IPS DF 6.9 (cell line): ENCODE measurements around the gene THRB.

Experiments used
- DNase-seq: peaks from one replicate; pipeline ENCODE4 v3.0.0-alpha.2; 2013; ENCODE audit warnings: low read depth, low spot score
- H3K27ac ChIP-seq: one replicate; pipeline ENCODE4 v1.5.1; 2013; ENCODE audit warnings: low read length, control low read depth
- H3K27me3 ChIP-seq: 2 replicates; pipeline ENCODE4 v1.6.1; 2013; ENCODE audit warnings: mild to moderate bottlenecking, low read length; ENCODE audit not compliant: control insufficient read depth, insufficient read depth
- H3K36me3 ChIP-seq: 2 replicates; pipeline ENCODE4 v1.6.1; 2013; ENCODE audit warnings: low read length; ENCODE audit not compliant: control insufficient read depth, insufficient read depth
- H3K4me1 ChIP-seq: 2 replicates; pipeline ENCODE4 v1.6.1; 2013; ENCODE audit warnings: low read length; ENCODE audit not compliant: control insufficient read depth, insufficient read depth
- H3K4me3 ChIP-seq: 2 replicates; pipeline ENCODE4 v1.5.1; 2013; ENCODE audit warnings: mild to moderate bottlenecking, low read length
- H3K9me3 ChIP-seq: 2 replicates; pipeline ENCODE4 v1.6.1; 2013; ENCODE audit warnings: low read length, inconsistent platforms; ENCODE audit not compliant: control insufficient read depth, insufficient read depth
- WGBS: extraction: QIAGEN DNeasy Blood & Tissue Kit; methylation state at CpG from one replicate; pipeline ENCODE4 v1.1.7; 2013; ENCODE audit warnings: mixed read lengths, missing lambda C conversion rate; ENCODE audit not compliant: insufficient read length, insufficient coverage; 5-methylcytosine and 5-hydroxymethylcytosine counted together

Gene THRB

DNA sequence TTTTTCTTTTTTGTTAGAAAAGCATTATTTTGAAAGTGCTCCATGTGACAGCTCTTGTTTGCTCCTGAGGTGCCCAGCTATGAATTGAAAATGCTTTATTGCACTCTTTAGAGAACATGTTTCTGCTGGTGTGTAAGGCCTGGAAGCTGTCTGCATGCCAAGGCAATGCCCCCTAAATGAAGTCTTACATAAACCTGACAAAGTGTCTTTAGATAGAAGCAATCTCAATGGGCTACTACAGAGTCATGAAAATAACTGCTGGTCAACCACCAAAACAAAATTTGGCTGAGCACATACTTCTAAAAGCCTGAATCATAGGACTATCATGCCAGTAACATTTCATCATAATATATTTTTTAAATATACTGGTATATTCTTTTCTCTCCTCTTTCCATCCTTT, 178.7 kb downstream of the THRB start:
- Histone ChIP-seq H3K36me3 (no peaks in the 10 kb centered on the region), H3K4me1 (no peaks in the 10 kb centered on the region), H3K27me3 (no peaks in the 10 kb centered on the region), H3K9me3 (no peaks in the 10 kb centered on the region), H3K4me3 (no peak overlapping the region), H3K27ac (no peak overlapping the region)
- no peak for DNase-seq

GRCh38 chr3:24315356-24315755, 179.3 kb downstream of the THRB start:
- Histone ChIP-seq H3K36me3 (no peaks in the 10 kb centered on the region), H3K27ac (no peak overlapping the region), H3K9me3 (no peaks in the 10 kb centered on the region), H3K27me3 (no peaks in the 10 kb centered on the region), H3K4me1 (no peaks in the 10 kb centered on the region), H3K4me3 (no peak overlapping the region)
- no CpG with 5 or more reads among the region's 7 CpGs for WGBS
- DNase-seq = no peak

- no CpG with 5 or more reads among the region's 2 CpGs for WGBS
- H3K27me3 ChIP-seq = no peaks in the 10 kb centered on the region
- no peak for DNase-seq
- H3K4me1 ChIP-seq = no peaks in the 10 kb centered on the region
- H3K4me3 ChIP-seq = no peak overlapping the region
- no peaks in the 10 kb centered on the region for H3K36me3 ChIP-seq
- H3K9me3 ChIP-seq = no peaks in the 10 kb centered on the region
- H3K27ac ChIP-seq = no peak overlapping the region
These were observed 182.8 kb downstream of the THRB start for GRCh38 chr3:24311881-24312280.

- Histone ChIP-seq H3K36me3 (no peaks in the 10 kb centered on the region), H3K4me3 (no peak overlapping the region), H3K9me3 (no peaks in the 10 kb centered on the region), H3K27me3 (no peaks in the 10 kb centered on the region), H3K27ac (no peak overlapping the region), H3K4me1 (no peaks in the 10 kb centered on the region)
- DNase-seq = no peak
These were observed 183.8 kb downstream of the THRB start for GRCh38 chr3:24310887-24311286.

- no peaks in the 10 kb centered on the region for H3K9me3 ChIP-seq
- no peak overlapping the region for H3K4me3 ChIP-seq
- DNase-seq = no peak
- H3K27ac ChIP-seq = no peak overlapping the region
- no peaks in the 10 kb centered on the region for H3K27me3 ChIP-seq
- H3K36me3 ChIP-seq = no peaks in the 10 kb centered on the region
- peaks cover 1% of the 10 kb centered on the region; the same call in 1 of the 2 replicates for H3K4me1 ChIP-seq
- WGBS = no CpG with 5 or more reads among the region's 3 CpGs
These were observed 188.1 kb downstream of the THRB start for GRCh38 chr3:24306518-24306917.

- Histone ChIP-seq H3K4me1 (peaks cover 1% of the 10 kb centered on the region; the same call in 1 of the 2 replicates), H3K9me3 (no peaks in the 10 kb centered on the region), H3K4me3 (no peak overlapping the region), H3K36me3 (no peaks in the 10 kb centered on the region), H3K27me3 (no peaks in the 10 kb centered on the region), H3K27ac (no peak overlapping the region)
- no CpG with 5 or more reads among the region's 4 CpGs for WGBS
- no peak for DNase-seq
These were observed 188.7 kb downstream of the THRB start for GRCh38 chr3:24305795-24306467.

GRCh38 chr3:24303057-24303754, 191.4 kb downstream of the THRB start:
- no peak overlapping the region for H3K27ac ChIP-seq
- no CpG with 5 or more reads among the region's 7 CpGs for WGBS
- no peaks in the 10 kb centered on the region for H3K9me3 ChIP-seq
- DNase-seq = no peak
- no peaks in the 10 kb centered on the region for H3K27me3 ChIP-seq
- H3K4me1 ChIP-seq = peaks cover 1% of the 10 kb centered on the region; the same call in 1 of the 2 replicates
- no peak overlapping the region for H3K4me3 ChIP-seq
- no peaks in the 10 kb centered on the region for H3K36me3 ChIP-seq

DNA sequence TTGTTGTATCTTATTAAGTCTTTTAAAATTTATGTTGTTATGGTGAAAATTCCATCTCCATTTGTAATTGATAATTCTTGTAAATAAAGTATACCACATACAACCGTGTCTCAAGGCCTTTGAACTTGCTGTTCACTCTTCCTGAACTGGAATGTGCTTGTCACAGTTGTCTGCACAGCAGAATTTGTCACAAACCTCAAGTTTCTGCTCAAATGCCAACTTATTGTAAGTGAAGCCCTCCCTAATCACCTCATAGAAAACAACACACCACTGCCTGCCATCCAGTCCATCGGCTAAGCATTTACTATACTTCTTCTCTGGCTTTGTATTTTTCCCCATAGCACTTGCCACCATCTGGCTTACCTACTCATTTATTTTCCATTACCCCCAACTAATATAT, 192.3 kb downstream of the THRB start:
- Histone ChIP-seq H3K9me3 (no peaks in the 10 kb centered on the region), H3K27me3 (no peaks in the 10 kb centered on the region), H3K4me1 (peaks cover 1% of the 10 kb centered on the region; the same call in 1 of the 2 replicates), H3K27ac (no peak overlapping the region), H3K4me3 (no peak overlapping the region), H3K36me3 (no peaks in the 10 kb centered on the region)
- no peak for DNase-seq
- no CpG with 5 or more reads among the region's 2 CpGs for WGBS

- no peaks in the 10 kb centered on the region for H3K9me3 ChIP-seq
- H3K27ac ChIP-seq = no peak overlapping the region
- H3K27me3 ChIP-seq = no peaks in the 10 kb centered on the region
- no peak overlapping the region for H3K4me3 ChIP-seq
- peaks cover 1% of the 10 kb centered on the region; the same call in 1 of the 2 replicates for H3K4me1 ChIP-seq
- no peak for DNase-seq
- H3K36me3 ChIP-seq = no peaks in the 10 kb centered on the region
- WGBS = no CpG with 5 or more reads among the region's 2 CpGs
These were observed 193.7 kb downstream of the THRB start for GRCh38 chr3:24300949-24301348.

DNA sequence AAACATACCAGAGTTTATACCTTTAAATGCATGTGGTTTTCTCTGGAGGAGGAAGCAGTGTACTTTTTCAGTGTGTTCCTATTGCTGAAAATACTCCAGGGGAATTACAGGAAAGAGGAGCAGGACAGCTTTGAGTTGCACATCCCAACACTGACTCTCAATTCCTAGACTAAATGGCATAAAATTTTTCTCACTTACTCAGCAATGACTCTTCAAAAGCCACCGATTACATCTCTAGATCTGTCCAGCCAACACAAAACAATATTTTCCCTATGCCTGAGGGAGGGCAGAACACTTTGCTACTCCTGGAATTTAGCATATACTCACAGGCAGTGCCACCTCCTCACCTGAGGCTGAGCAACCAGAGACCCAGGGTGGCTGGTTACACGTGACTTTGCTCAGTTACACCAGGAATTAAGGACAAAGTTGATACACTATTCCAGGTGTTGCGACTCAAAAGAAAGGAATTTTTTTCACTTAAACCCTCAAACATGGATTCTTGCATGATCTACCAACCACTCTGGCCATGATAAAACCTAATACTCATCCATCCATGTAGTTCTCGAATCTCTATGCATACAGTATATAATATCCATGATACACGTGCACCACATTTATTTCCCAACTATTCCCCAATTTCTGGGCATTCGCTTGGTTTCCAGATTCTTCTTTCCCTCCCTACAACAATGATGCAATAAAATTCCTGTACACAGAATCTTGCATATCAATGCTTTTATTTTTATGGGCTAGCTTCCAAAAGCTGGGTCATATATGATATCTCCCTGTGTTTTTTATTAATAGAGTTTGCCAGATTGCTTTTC, 194.6 kb downstream of the THRB start:
- Histone ChIP-seq H3K36me3 (no peaks in the 10 kb centered on the region), H3K9me3 (no peaks in the 10 kb centered on the region), H3K27ac (no peak overlapping the region), H3K4me3 (no peak overlapping the region), H3K27me3 (no peaks in the 10 kb centered on the region), H3K4me1 (no peaks in the 10 kb centered on the region; the same call in 1 of the 2 replicates)
- WGBS = 100% methylated on average over 2 of the region's 6 CpGs
- no peak for DNase-seq
